Measurements from ENCODE around the gene ART3.

DNA sequence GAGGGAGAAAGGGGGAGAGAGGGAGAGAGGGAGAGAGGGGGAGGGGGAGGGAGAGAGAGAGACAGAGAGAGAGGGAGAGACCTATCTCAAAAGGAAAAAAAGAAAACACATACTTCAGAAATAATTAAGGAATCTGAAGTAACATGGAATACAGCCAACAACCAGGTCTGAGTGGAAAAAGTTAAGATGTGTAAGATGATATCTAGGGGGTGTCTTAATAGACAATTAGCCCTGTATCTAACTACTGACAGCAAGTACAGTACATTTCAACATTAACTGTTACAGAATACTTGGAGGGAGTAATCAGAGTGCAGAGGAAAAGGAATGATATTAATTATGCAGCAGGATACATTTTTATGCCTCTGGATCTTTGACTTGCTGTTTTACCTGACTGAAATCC is 51.3 kb downstream of the ART3 start:
- TF ChIP-seq, protein P1, sequence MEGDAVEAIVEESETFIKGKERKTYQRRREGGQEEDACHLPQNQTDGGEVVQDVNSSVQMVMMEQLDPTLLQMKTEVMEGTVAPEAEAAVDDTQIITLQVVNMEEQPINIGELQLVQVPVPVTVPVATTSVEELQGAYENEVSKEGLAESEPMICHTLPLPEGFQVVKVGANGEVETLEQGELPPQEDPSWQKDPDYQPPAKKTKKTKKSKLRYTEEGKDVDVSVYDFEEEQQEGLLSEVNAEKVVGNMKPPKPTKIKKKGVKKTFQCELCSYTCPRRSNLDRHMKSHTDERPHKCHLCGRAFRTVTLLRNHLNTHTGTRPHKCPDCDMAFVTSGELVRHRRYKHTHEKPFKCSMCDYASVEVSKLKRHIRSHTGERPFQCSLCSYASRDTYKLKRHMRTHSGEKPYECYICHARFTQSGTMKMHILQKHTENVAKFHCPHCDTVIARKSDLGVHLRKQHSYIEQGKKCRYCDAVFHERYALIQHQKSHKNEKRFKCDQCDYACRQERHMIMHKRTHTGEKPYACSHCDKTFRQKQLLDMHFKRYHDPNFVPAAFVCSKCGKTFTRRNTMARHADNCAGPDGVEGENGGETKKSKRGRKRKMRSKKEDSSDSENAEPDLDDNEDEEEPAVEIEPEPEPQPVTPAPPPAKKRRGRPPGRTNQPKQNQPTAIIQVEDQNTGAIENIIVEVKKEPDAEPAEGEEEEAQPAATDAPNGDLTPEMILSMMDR (conservative IDR thresholded peaks at IDR 0.05; ENCODE audit: low read depth, low read length), result no peak
- TF ChIP-seq EZH2phosphoT487 (IDR thresholded peaks at IDR 0.05; ENCODE audit: borderline replicate concordance, low read length), result no peak
